ENCODE results near the gene SLC46A2. TPM values are rescaled to one million over a fixed set of nuclear protein-coding genes. Genes with fewer than 3 reads are reported as not detected.
A peak's percentile ranks its signal among the peaks of the same experiment; 100 is the strongest.

SLC46A2 gene
- not detected in 2 replicates for total RNA-seq (2014; rRNA removed; shearing (Covaris generic))
- polyA plus RNA-seq (2016; fragmentation: Nextera tagmentation; extraction: Ambion mirVana) = 0.11 TPM in 1 of 2 replicates, not detected in the other
- long read RNA-seq = 0 reads

DNA sequence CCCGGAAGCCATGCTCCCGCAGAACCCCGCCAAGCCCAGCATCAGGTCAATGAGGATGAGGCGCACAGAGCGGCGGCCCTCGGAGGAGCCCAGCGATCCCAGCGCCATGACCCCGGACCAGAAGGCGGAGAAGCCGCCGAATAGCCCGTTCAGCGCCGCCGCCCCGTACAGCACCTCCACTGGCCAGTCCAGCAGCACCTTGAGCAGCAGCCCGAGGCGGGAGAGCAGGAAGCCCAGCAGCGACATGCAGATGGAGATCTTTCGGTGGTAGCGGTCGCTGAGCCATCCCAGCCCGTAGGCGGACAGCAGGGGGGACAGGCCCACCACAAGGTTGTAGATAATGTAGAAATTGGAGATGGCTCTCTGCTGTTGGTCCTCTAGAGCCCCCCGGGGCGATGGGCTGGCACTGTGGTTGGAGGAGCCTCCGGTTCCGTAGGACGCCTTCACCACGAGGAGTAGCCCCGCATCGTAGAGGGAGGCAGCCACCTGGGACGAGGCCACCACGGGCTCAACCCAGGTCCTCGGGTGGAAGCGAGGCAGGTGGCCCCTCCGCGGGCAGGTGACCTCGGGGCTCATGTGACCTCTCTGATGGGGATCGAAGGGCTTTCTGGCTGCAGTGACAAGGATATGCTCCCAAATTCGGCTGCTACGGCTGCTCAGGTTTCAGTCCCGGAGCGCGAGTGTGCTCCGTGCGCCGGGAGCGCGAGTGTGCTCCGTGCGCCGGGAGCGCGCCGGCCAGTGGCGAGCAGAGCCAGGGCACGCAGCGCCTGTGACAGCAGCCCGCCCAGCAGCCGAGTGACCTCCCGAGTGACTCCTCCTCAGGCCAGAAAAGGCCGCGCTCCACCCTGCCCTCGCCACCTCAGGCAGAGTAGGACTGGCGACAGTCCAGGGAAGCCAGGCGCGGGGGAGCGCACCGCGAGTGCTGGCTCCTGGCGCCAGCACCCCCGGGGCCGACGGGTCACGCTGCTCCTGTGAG, at the start of gene SLC46A2:
Gene SLC46A2 (minus strand): TSS at position 771 of the 976 bp plus-strand sequence. CDS start 195 bp downstream, at position 576.
- Mint-ChIP-seq H3K36me3 (ENCODE audit: low read depth) (no peaks in the 10 kb centered on the region), H3K9me3 (no peaks in the 10 kb centered on the region), H3K27me3 (ENCODE audit: insufficient read depth, low read depth, poor library complexity) (peaks cover 34% of the 10 kb centered on the region), H3K4me1 (peaks cover 3% of the 10 kb centered on the region; the same call in 2 of the 3 replicates), H3K4me3 (peak within 1 kb of the TSS; percentile 75), H3K27ac (no peak within 1 kb of the TSS)
- no peaks in the 10 kb centered on the region for H3K36me3 ChIP-seq (ENCODE audit: insufficient read depth)
- no peak within 1 kb of the TSS for H3K27ac ChIP-seq (ENCODE audit: low read depth)
- peaks cover 37% of the 10 kb centered on the region for H3K27me3 ChIP-seq (ENCODE audit: insufficient read depth)
- H3K9me2 ChIP-seq (ENCODE audit: insufficient read depth) = peaks cover 9% of the 10 kb centered on the region; the same call in 1 of the 2 replicates
- no peak for TF ChIP-seq EZH2phosphoT487 (IDR thresholded peaks at IDR 0.05; ENCODE audit: unreplicated experiment)
- 0 out of 4 replicates have a peak, but pooled peaks of 1 of the 2 experiments have one; percentile 1 for TF ChIP-seq CTCF (conservative IDR thresholded peaks at IDR 0.05; ENCODE audit: low read depth in 2 of 2)
- peak; percentile 2 for TF ChIP-seq EZH2 (IDR thresholded peaks at IDR 0.05; ENCODE audit: low read depth, unreplicated experiment)
- no peaks in the 10 kb centered on the region for H3F3A ChIP-seq (replicated peaks; ENCODE audit: low read depth)
- ATAC-seq = peak; percentile 63
- peak within 1 kb of the TSS; percentile 87 for H3K4me2 ChIP-seq
- H3K79me2 ChIP-seq (replicated peaks; ENCODE audit: insufficient read depth) = no peaks in the 10 kb centered on the region
- peak within 1 kb of the TSS; percentile 69 for H3K4me3 ChIP-seq
- no peaks in the 10 kb centered on the region; the same call in 1 of the 2 replicates for H3K4me1 ChIP-seq (ENCODE audit: insufficient read depth)
- peak within 1 kb of the TSS; percentile 97 for H2AFZ ChIP-seq
- peak; percentile 64 for DNase-seq (ENCODE audit: low spot score)
- no peaks in the 10 kb centered on the region for H4K20me1 ChIP-seq (replicated peaks; ENCODE audit: insufficient read depth)

GRCh38 chr9:112939418-112939817, 48.7 kb upstream of the SLC46A2 start:
- DNase-seq (ENCODE audit: low spot score) (no peak), ATAC-seq (no peak)
- Histone ChIP-seq H3K9me2 (ENCODE audit: insufficient read depth) (no peaks in the 10 kb centered on the region), H3K27ac (ENCODE audit: low read depth) (no peak overlapping the region), H2AFZ (no peak overlapping the region), H3K4me1 (ENCODE audit: insufficient read depth) (no peaks in the 10 kb centered on the region), H3K27me3 (ENCODE audit: insufficient read depth) (peaks cover 14% of the 10 kb centered on the region), H3K4me2 (no peak overlapping the region), H4K20me1 (replicated peaks; ENCODE audit: insufficient read depth) (no peaks in the 10 kb centered on the region), H3K36me3 (ENCODE audit: insufficient read depth) (no peaks in the 10 kb centered on the region), H3K79me2 (replicated peaks; ENCODE audit: insufficient read depth) (no peaks in the 10 kb centered on the region), H3F3A (replicated peaks; ENCODE audit: low read depth) (no peaks in the 10 kb centered on the region), H3K4me3 (no peak overlapping the region)
- no peaks in the 10 kb centered on the region for H3K36me3 Mint-ChIP-seq (ENCODE audit: low read depth)
- H3K4me1 Mint-ChIP-seq = no peaks in the 10 kb centered on the region
- H3K4me3 Mint-ChIP-seq = no peak overlapping the region
- peaks cover 5% of the 10 kb centered on the region for H3K27me3 Mint-ChIP-seq (ENCODE audit: insufficient read depth, low read depth, poor library complexity)
- no peak overlapping the region for H3K27ac Mint-ChIP-seq
- H3K9me3 Mint-ChIP-seq = peaks cover 4% of the 10 kb centered on the region; the same call in 1 of the 3 replicates
- TF ChIP-seq REST (IDR thresholded peaks at IDR 0.05; ENCODE audit: unreplicated experiment) = no peak
- TF ChIP-seq, protein P1, sequence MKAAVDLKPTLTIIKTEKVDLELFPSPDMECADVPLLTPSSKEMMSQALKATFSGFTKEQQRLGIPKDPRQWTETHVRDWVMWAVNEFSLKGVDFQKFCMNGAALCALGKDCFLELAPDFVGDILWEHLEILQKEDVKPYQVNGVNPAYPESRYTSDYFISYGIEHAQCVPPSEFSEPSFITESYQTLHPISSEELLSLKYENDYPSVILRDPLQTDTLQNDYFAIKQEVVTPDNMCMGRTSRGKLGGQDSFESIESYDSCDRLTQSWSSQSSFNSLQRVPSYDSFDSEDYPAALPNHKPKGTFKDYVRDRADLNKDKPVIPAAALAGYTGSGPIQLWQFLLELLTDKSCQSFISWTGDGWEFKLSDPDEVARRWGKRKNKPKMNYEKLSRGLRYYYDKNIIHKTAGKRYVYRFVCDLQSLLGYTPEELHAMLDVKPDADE (IDR thresholded peaks at IDR 0.05) = no peak
- TF ChIP-seq STAT1 (IDR thresholded peaks at IDR 0.05; ENCODE audit: unreplicated experiment) = no peak
- TF ChIP-seq POLR2AphosphoS5 (IDR thresholded peaks at IDR 0.05; ENCODE audit: low read depth) = no peak
- TF ChIP-seq ZNF114 (CRISPR knock-in tag; IDR thresholded peaks at IDR 0.05) = no peak
- no peak for TF ChIP-seq CREB1 (CRISPR knock-in tag; IDR thresholded peaks at IDR 0.05; ENCODE audit: low read depth)
